D721Med (cell line): ENCODE measurements around the gene NPAS3.

ENCODE experiments used
- DNase-seq: peaks from one replicate; pipeline ENCODE4 v3.0.0; 2011; ENCODE audit warnings: low spot score; ENCODE audit not compliant: insufficient read length
- FAIRE-seq: peaks from 2 replicates; lab custom pipeline; 2011; peaks lifted over from hg19 to GRCh38; lab: Jason Lieb, UNC
- CTCF ChIP-seq: IDR thresholded peaks from 2 replicates; pipeline ENCODE4 v1.5.1; 2012; ENCODE audit warnings: mild to moderate bottlenecking, control low read depth; ENCODE audit not compliant: insufficient read depth; ENCODE audit errors: missing control alignments

NPAS3 gene

GRCh38 chr14:33239465-33239864 lies 300.8 kb downstream of the NPAS3 start:
- FAIRE-seq (peak; percentile 38), DNase-seq (no peak)
- no peak for TF ChIP-seq CTCF

GRCh38 chr14:33240466-33240865 lies 301.8 kb downstream of the NPAS3 start:
- DNase-seq (no peak), FAIRE-seq (no peak)
- no peak for TF ChIP-seq CTCF

- DNase-seq: no peak
- FAIRE-seq: no peak
- TF ChIP-seq CTCF: no peak
Measured at GRCh38 chr14:33241331-33241730, 302.7 kb downstream of the NPAS3 start.

- FAIRE-seq: no peak
- no peak for DNase-seq
- no peak for TF ChIP-seq CTCF
Measured at GRCh38 chr14:33249233-33249820, 310.6 kb downstream of the NPAS3 start.

- FAIRE-seq (no peak), DNase-seq (no peak)
- TF ChIP-seq CTCF: no peak
Measured at GRCh38 chr14:33250963-33251362, 312.3 kb downstream of the NPAS3 start.

- DNase-seq (no peak), FAIRE-seq (no peak)
- TF ChIP-seq CTCF: no peak
Measured at GRCh38 chr14:33254342-33254741, 315.7 kb downstream of the NPAS3 start.

- FAIRE-seq (no peak), DNase-seq (no peak)
- no peak for TF ChIP-seq CTCF
Measured at GRCh38 chr14:33254861-33255395, 316.2 kb downstream of the NPAS3 start.
